ENCODE results near the gene RBFOX1.

Gene RBFOX1

GRCh38 chr16:7332611-7333010 is at the start of gene RBFOX1:
TSS of gene RBFOX1 (plus strand) at chr16:7332845.
- DNase-seq (ENCODE audit: low read depth), result no peak

- DNase-seq (ENCODE audit: low read depth), result no peak
These were observed 47.9 kb upstream of the RBFOX1 start for GRCh38 chr16:7284780-7285179.

DNA sequence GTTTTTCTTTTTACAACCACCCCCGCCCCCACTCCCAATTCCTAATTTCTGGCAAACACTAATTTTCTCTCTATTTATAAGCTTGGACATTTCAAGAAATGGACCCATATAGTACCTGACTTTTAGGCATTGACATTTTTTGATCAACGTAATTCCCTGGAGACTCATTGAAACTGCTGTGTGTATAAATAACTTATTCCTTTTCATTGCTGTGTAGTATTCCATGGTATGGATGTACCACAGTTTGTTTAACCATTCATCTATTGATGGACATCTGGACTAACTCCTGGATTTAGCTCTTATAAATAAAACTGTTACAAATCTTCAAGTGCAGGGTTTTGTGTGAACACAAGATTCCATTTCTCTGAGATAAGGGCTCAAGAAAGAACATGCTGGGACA is 47.1 kb upstream of the RBFOX1 start:
- DNase-seq (ENCODE audit: low read depth), result no peak

GRCh38 chr16:7289299-7289698 is 43.3 kb upstream of the RBFOX1 start:
- DNase-seq (ENCODE audit: low read depth), result no peak

- DNase-seq (ENCODE audit: low read depth), result no peak
These were observed 42.0 kb upstream of the RBFOX1 start for GRCh38 chr16:7290682-7291081.

- DNase-seq (ENCODE audit: low read depth), result no peak
These were observed 38.6 kb upstream of the RBFOX1 start for GRCh38 chr16:7294020-7294419.

DNA sequence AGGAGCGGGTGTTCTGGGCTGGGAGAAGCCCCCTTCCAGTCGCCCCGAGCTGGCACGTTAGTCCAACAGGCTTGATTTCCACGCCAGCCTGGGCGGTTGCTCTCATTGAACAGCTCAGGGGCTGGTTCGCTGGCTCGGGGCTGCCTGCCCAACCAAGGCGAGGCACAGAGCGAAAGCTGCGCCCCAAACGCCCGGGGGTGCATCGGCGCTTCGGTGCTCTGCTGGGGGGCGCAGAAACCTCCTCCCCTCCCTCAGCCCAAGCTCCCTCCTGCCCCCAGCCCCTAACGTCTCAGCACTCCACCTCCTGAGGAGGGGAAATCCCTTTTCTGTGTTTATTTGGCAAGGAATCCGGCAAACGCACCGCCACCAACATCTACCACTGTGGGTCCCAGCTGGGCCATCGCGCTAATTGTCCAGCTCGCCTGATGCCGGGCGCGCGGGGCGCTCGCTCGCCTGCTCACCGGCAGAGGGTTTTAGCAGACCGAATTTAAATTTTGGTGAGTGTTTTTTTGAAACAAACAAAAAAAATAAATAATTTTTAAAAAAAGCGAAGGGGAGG is 29.5 kb upstream of the RBFOX1 start:
- DNase-seq (ENCODE audit: low read depth), result no peak

DNA sequence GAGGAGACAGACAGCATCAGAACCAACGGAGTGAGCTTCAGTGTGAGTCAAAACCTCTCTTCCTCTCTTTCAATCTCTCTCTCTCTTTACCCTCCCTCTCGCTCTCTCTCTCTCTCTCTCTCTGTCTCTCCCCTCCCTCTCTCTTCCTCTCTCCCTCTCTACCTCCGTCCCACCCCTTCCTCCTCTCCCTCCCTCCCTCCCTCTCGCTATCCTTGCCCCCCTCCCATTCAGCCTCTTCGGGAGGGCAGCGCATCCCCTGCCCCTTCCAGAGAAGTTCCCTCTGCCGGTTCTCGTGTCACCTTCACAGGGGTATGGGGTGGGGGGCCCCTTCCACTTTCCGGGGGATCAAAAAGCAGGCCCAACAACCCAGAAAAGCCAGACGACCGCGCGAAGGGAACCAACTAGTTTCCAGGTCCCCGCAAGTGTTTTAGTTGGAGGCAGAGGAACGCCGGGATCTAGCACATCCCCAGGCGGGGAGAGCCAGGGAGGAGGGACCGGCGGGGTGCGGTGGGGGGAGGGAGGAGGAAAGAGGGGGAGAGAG is 28.9 kb upstream of the RBFOX1 start:
- DNase-seq (ENCODE audit: low read depth), result no peak

DNA sequence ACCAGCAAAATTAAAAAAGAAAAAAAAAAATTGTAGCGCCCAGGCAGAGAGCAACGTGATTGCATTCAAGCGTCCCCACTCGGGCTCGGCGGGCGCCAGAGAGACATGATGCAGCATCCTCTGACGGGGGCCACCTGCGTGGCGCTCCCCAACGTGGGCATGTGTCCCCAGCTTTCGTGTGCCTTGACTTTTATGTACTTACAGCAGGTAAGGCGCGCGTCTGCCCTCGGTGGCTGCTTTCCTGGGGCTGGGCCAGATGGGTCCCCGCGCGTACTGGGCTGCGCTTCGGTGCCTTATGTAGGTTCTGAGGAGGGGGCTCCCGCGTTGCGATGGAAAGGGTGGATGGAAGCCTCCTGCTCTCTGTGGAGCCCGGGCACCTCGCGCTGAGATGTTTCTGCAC is 28.4 kb upstream of the RBFOX1 start:
- DNase-seq (ENCODE audit: low read depth), result no peak

GRCh38 chr16:7304958-7305357 is 27.7 kb upstream of the RBFOX1 start:
- DNase-seq (ENCODE audit: low read depth), result no peak

GRCh38 chr16:7313170-7313569 is 19.5 kb upstream of the RBFOX1 start:
- DNase-seq (ENCODE audit: low read depth), result no peak

GRCh38 chr16:7314163-7314562 is 18.5 kb upstream of the RBFOX1 start:
- no peak for DNase-seq (ENCODE audit: low read depth)

DNA sequence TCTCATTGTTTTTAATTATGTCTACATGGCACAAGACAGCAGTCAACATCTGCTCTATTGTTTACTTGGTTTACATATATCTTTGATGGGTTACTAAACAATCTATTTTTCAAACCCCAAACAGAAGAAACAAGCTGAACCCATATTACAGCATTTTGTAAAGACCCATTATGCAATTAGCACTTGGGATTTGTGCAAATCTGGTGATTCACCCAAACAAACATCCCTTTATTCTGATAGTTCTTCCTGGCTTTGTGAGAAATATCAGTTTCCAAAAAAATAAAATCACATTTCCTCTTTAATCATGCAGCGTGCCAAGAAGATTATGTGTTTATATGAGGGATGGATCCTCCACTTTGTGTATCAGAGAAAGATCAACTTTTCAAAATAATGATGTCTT is 16.8 kb upstream of the RBFOX1 start:
- DNase-seq (ENCODE audit: low read depth), result no peak

- no peak for DNase-seq (ENCODE audit: low read depth)
These were observed 16.3 kb upstream of the RBFOX1 start for GRCh38 chr16:7316281-7316888.

DNA sequence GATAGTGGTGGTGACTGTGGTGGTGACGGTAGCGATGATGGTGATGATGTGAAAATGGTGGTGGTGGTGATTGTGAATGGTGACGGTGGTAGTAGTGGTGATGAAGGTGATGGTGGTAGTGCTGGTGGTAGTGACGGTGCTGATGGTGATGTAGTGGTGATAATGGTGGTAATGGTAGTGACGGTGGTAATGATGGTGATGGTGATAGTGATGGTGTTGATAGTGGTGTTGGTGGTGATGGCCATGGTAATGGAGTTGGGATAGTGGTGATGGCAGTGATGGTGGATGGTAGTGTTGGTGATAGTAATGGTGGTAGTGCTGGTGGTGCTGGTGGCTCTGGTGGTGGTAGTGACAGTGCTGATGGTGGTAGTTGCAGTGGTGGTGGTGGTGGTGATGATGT is 14.7 kb upstream of the RBFOX1 start:
- no peak for DNase-seq (ENCODE audit: low read depth)

DNA sequence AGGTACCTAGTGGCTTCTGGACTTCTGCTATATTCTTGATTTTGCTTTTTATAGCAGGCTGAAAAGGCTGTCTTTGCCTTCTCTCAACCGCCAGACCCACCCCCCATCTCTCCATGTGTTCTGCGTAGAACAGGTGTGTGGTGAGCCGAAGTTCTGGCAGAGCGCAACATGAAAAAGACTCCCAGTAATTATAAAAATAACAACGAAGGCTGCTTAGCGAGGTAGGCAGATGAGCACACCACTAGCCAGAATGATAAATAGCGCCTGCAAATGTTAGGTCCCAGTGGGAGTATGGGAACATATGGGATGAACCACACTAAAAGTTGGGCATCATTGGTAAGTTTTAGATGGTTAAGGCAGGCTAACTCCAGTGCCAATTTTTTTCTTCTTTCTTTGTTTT is 14.0 kb upstream of the RBFOX1 start:
- DNase-seq (ENCODE audit: low read depth), result no peak

DNA sequence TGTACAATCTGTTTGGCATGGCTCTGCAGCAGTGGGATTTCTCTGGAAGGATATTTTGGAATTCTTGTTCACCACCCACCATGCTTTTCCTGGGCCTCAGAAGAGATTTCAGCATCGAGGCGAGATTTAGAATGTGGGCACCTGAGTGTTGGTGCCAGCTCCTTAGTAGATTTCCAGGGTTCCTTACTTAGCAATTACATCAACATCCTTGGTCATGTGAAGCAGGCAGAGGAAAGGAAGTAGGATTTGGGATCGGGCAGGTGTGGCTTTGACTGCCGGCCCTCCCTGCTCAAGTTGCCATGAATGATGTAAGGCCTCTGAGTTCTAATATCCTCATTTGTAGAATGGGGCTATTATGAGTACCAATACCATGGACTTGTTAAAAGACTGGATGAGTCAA is 13.1 kb upstream of the RBFOX1 start:
- DNase-seq (ENCODE audit: low read depth), result no peak

GRCh38 chr16:7321661-7322060 is 11.0 kb upstream of the RBFOX1 start:
- no peak for DNase-seq (ENCODE audit: low read depth)

DNA sequence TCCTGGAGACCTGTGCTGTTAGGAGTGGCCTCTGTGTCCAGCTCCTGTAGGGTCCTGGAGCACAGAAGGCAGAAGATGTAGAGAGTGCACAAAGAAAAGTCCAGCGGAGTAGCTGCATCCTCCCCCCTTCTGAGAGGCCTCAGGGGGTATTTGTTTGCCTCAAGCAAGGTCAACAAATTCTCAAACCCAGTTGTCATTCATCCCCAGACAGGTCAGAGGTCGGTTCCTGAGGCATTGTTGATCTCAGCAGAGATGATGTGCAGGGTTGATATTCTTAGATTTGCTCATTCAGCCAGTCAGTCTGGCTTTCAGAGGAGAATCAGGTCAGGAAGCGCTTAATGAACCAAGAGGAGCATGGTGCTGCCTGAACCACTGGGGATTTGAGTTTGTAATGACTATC is 8.3 kb upstream of the RBFOX1 start:
- no peak for DNase-seq (ENCODE audit: low read depth)

DNA sequence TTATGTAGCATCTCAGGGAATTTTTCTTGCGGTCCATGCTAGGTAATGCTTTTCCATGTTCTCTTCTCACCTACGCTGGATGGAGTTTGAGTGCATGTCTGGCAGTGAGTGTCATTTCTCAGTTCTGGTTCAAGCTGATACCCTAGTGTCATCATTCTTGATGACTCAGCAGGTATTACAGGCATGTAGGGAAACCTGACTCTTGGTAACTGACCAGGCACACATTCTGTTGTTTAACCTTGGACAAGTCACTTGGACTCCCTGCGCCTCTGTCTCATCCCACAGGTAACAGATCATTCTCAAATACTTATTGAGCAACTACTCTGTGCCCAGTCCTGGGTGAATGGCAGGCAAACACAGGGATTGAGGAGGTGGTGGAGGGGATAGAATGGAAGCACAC is 6.8 kb upstream of the RBFOX1 start:
- no peak for DNase-seq (ENCODE audit: low read depth)

DNA sequence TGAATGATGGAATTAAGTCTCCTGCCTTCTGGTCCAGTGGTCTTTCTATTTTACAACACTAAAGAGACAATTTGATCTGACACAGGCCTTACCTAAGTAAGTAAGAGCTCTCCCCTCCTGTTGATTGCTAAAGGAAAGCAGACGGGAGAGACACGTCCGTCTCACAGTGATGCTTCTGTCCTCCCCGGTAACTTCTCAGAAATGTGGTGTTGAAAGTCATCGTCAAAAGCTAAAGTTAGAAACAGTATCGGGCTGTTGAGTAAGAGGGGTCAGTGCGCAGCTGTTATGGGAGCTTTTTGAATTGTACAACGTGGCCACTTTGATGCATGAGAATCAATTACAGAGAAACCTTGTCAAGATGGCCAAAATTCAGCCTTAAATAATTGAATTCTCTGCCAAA is 1.9 kb upstream of the RBFOX1 start:
- DNase-seq (ENCODE audit: low read depth), result no peak

- DNase-seq (ENCODE audit: low read depth), result no peak
These were observed 648 bp upstream of the RBFOX1 start for GRCh38 chr16:7331997-7332396.

DNA sequence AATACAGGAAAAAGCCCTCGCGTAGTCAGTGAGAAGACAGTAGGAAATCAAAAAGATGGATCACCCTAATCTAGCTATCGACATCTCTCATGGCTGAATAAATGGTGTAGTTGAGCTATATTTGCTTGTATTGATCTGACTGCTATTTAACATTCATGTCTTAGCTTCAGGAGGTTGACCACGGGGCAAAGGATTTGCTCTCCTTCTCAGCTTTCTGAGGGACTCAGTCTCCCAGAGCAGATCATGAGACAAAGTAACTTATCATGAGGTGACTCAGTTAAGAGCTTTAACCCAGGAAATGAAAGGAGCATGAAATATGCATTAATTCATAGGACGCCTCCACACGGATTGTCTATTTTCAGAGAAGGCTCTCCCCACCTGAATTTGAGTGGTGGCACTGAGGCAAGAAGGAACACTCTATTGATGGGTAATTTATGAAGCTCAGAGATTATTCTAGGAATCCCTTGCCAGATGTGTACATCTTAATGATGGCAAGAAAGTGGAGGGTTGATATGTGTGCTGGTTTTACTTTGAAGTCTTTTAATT is 608 bp downstream of the RBFOX1 start:
- DNase-seq (ENCODE audit: low read depth), result no peak

Data from stimulated activated CD8-positive, alpha-beta memory T cell treated with anti-CD3 and anti-CD28 coated beads, Interleukin-15, amount 100 ng/mL, for 1 hour (primary cell).